Measurements from ENCODE around the gene C2CD3.

DNA sequence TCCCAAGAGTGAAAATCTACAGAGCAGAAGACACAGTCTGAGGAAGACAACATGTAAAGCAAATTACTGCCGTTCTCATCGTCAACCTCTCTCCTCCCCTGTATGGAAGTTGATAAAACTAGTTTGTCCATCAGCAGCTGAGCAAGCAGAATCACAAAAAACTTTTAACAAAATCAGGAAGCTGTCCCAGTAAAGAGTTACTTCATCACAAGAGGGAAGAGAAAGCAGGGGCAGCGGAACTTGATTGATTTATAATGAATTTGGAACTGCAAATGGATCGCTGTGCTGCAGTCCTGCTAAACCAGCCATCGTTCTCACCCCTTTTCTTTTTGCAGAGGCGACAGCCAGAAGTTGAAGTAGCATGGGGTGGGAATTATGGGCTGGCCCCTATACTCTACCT is 148.3 kb downstream of the C2CD3 start:
- TF ChIP-seq, protein P1, sequence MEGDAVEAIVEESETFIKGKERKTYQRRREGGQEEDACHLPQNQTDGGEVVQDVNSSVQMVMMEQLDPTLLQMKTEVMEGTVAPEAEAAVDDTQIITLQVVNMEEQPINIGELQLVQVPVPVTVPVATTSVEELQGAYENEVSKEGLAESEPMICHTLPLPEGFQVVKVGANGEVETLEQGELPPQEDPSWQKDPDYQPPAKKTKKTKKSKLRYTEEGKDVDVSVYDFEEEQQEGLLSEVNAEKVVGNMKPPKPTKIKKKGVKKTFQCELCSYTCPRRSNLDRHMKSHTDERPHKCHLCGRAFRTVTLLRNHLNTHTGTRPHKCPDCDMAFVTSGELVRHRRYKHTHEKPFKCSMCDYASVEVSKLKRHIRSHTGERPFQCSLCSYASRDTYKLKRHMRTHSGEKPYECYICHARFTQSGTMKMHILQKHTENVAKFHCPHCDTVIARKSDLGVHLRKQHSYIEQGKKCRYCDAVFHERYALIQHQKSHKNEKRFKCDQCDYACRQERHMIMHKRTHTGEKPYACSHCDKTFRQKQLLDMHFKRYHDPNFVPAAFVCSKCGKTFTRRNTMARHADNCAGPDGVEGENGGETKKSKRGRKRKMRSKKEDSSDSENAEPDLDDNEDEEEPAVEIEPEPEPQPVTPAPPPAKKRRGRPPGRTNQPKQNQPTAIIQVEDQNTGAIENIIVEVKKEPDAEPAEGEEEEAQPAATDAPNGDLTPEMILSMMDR (conservative IDR thresholded peaks at IDR 0.05 in 1 of 2, IDR thresholded peaks at IDR 0.05 in 1 of 2; ENCODE audit: low read depth in 1 of 2, low read length in 2 of 2) = no peak
- no peak for TF ChIP-seq EZH2 (IDR thresholded peaks at IDR 0.05; ENCODE audit: low read length, missing control alignments)
